K562 (cell line): ENCODE data around the gene MYO18A. TPM values are rescaled to one million over a fixed set of nuclear protein-coding genes. Genes with fewer than 3 reads are reported as not detected.

ENCODE experiments used
- ATAC-seq: fragments of 200-7000 bp; cut with Tn5 transposase; 3 replicates; pipeline ENCODE4 v1.9.1; 2020; ENCODE audit warnings: moderate library complexity
- BruUV-seq: library from RNA; stranded (reverse); fragments of 400-500 nt; replicated peaks from 2 replicates; lab custom pipeline; 2021; lab: Mats Ljungman, UMichigan
- CTCF ChIA-PET: fragments of 300-600 bp; formaldehyde crosslinking; extraction: SDS; loops from one replicate; lab custom pipeline; 2021; ENCODE audit warnings: low intra/inter-chr PET ratio; lab: Yijun Ruan, JAX
- POLR2A ChIA-PET: fragments of 300-600, 350-650 bp; sonication (Branson Sonifier 250); formaldehyde crosslinking; extraction: SDS; loops from one replicate; lab custom pipeline; 2021; ENCODE audit warnings: antibody characterized with exemption, inconsistent platforms; lab: Yijun Ruan, JAX
- DNase-seq, 4 experiments: peaks; one replicate each; pipeline versions ENCODE4 v3.0.0 to v3.0.0-alpha.2; 2011 to 2018; ENCODE audit warnings: low spot score in 3 of 4, mixed read lengths in 3 of 4; ENCODE audit errors: extremely low read depth in 1 of 4
- FAIRE-seq: peaks from 2 replicates; lab custom pipeline; 2011; peaks lifted over from hg19 to GRCh38; lab: Jason Lieb, UNC
- H2AFZ ChIP-seq: 2 replicates; pipeline ENCODE4 v1.6.0; 2011; ENCODE audit warnings: low read depth, low read length, control low read depth, inconsistent platforms
- H3K27ac ChIP-seq: fragments of 200-600 bp; 3 replicates; pipeline ENCODE4 v1.8.0; 2011; ENCODE audit warnings: low read depth, mild to moderate bottlenecking, control low read depth, inconsistent platforms, low read length, moderate library complexity, mixed read lengths; ENCODE audit errors: extremely low read depth
- H3K27me3 ChIP-seq, 2 experiments: fragments of 300-600 bp in 1 of 2; 2 replicates in 1 of 2; 3 replicates in 1 of 2; pipeline versions ENCODE4 v1.6.0 to v1.8.0; 2011; ENCODE audit warnings: inconsistent platforms in 2 of 2, low read length in 2 of 2, mild to moderate bottlenecking in 1 of 2, mixed read lengths in 1 of 2, moderate library complexity in 1 of 2; ENCODE audit not compliant: control insufficient read depth in 2 of 2, insufficient read depth in 2 of 2
- H3K36me3 ChIP-seq: fragments of 300-600 bp; 3 replicates; pipeline ENCODE4 v1.8.0; 2011; ENCODE audit warnings: mild to moderate bottlenecking, low read length, inconsistent platforms; ENCODE audit not compliant: control insufficient read depth, insufficient read depth
- H3K4me1 ChIP-seq, 2 experiments: fragments of 200-600 bp in 1 of 2; replicated peaks in 1 of 2; 2 replicates in 1 of 2; 3 replicates in 1 of 2; pipeline versions ENCODE4 v1.5.1 to v1.8.0; 2011; ENCODE audit warnings: inconsistent platforms in 2 of 2, low read length in 2 of 2, mild to moderate bottlenecking in 1 of 2, mixed read lengths in 1 of 2, moderate library complexity in 1 of 2; ENCODE audit not compliant: control insufficient read depth in 2 of 2, insufficient read depth in 2 of 2
- H3K4me2 ChIP-seq: 2 replicates; pipeline ENCODE4 v1.6.1; 2011; ENCODE audit warnings: low read length, control low read depth, inconsistent platforms, mixed read lengths; ENCODE audit not compliant: insufficient read depth
- H3K4me3 ChIP-seq: fragments of 200-600 bp; sonication (generic), shearing (Covaris generic); 2 replicates; pipeline ENCODE4 v1.5.1; 2016; ENCODE audit warnings: control low read depth, inconsistent platforms
- H3K79me2 ChIP-seq: fragments of 200-600 bp; 3 replicates; pipeline ENCODE4 v1.8.0; 2011; ENCODE audit warnings: low read length, inconsistent platforms; ENCODE audit not compliant: control insufficient read depth, insufficient read depth
- H3K9ac ChIP-seq, 2 experiments: 2 replicates each; pipeline versions ENCODE4 v1.6.0 to v1.6.1; 2011; ENCODE audit warnings: low read depth in 2 of 2, low read length in 2 of 2, control low read depth in 1 of 2, inconsistent platforms in 1 of 2, mild to moderate bottlenecking in 1 of 2, mixed read lengths in 1 of 2; ENCODE audit not compliant: insufficient read depth in 1 of 2
- H3K9me1 ChIP-seq: one replicate; pipeline ENCODE4 v1.6.0; 2011; ENCODE audit warnings: inconsistent platforms, mild to moderate bottlenecking, low read length, moderate library complexity; ENCODE audit not compliant: control insufficient read depth, insufficient read depth
- H3K9me3 ChIP-seq: replicated peaks from 2 replicates; pipeline ENCODE4 v1.5.1; 2011; ENCODE audit warnings: low read depth, low read length, inconsistent platforms; ENCODE audit not compliant: control insufficient read depth, insufficient read depth
- H4K20me1 ChIP-seq: replicated peaks from 2 replicates; pipeline ENCODE4 v1.6.1; 2011; ENCODE audit warnings: low read length, inconsistent platforms, mixed read lengths; ENCODE audit not compliant: control insufficient read depth, insufficient read depth
- BCOR ChIP-seq: fragments of 450-650 bp; IDR thresholded peaks from 2 replicates; pipeline ENCODE4 v1.6.1; 2016
- CHD4 ChIP-seq: fragments of 200-600 bp; sonication (generic); IDR thresholded peaks from 3 replicates; pipeline ENCODE4 v1.6.1; 2012; ENCODE audit warnings: low read depth, mild to moderate bottlenecking, mixed read lengths, low read length, inconsistent platforms; ENCODE audit not compliant: insufficient read depth, insufficient replicate concordance, poor library complexity, severe bottlenecking
- CHD7 ChIP-seq: fragments of 200-600 bp; sonication (generic); IDR thresholded peaks from one replicate; pipeline ENCODE4 v1.6.1; 2012; ENCODE audit warnings: mild to moderate bottlenecking, low read depth, low read length, inconsistent platforms
- EHMT2 ChIP-seq: fragments of 450-650 bp; IDR thresholded peaks from 2 replicates; pipeline ENCODE4 v1.6.1; 2018; ENCODE audit warnings: antibody characterized with exemption
- MYNN ChIP-seq, 2 experiments: sonication (generic); formaldehyde crosslinking in 1 of 2; IDR thresholded peaks; 2 replicates each; pipeline versions ENCODE4 v1.5.0 to v1.6.1; 2016 to 2020; ENCODE audit warnings: antibody characterized with exemption in 1 of 2, missing genetic modification reagents in 1 of 2
- NFIC ChIP-seq: fragments of 450-650 bp; IDR thresholded peaks from 2 replicates; pipeline ENCODE4 v1.6.1; 2017; ENCODE audit warnings: mild to moderate bottlenecking, inconsistent platforms
- ZNF184 ChIP-seq: sonication (generic); formaldehyde crosslinking; IDR thresholded peaks from 2 replicates; pipeline ENCODE4 v1.5.0; 2020; ENCODE audit warnings: missing genetic modification reagents
- ZNF449 ChIP-seq: fragments of 250-450 bp; sonication (Bioruptor Pico); IDR thresholded peaks from 2 replicates; pipeline ENCODE4 v1.8.0; 2022; ENCODE audit warnings: moderate library complexity, mild to moderate bottlenecking, inconsistent platforms
- ZNF561 ChIP-seq: fragments of 450-650 bp; formaldehyde crosslinking; conservative IDR thresholded peaks from 2 replicates; pipeline ENCODE4 v1.4.0; 2020; ENCODE audit warnings: mild to moderate bottlenecking, moderate library complexity
- WGBS: fragments of 100-300 bp; shearing (Covaris generic); methylation state at CpG from one replicate; pipeline ENCODE4 v1.1.6; 2016; ENCODE audit warnings: low coverage, mixed read lengths; ENCODE audit not compliant: insufficient coverage; ENCODE audit errors: missing lambda C conversion rate; 5-methylcytosine and 5-hydroxymethylcytosine counted together
- in situ Hi-C: fragments of 300-500 bp; cut with MboI; formaldehyde crosslinking; loops from 4 replicates; pipeline ENCODE4 v1.15.0; 2018; ENCODE audit warnings: inconsistent platforms, mixed read lengths
- intact Hi-C: fragments of 100-400 bp; cut with micrococcal nuclease; formaldehyde crosslinking; loops from 2 replicates; pipeline ENCODE4 v1.14.2; 2022
- polyA plus RNA-seq, 8 experiments: library from polyadenylated mRNA; depleted of rRNA in 4 of 8; stranded (reverse) in 5 of 8; unstranded in 3 of 8; fragments of >200 nt; fragmentation: Nextera tagmentation in 2 of 8; fragmentation: Illumina TruSeq in 1 of 8; extraction: Ambion mirVana in 2 of 8; extraction: Trizol in 1 of 8; gene quantifications; 2 replicates each; pipeline versions ENCODE4 v1.2.1 to v1.2.3, GENCODE V29; 2011 to 2014; ENCODE audit warnings: inconsistent platforms in 1 of 8, missing spikeins in 1 of 8
- total RNA-seq, 7 experiments: library from RNA; depleted of rRNA in 6 of 7; stranded (reverse); fragments of >200 nt in 6 of 7; fragmentation: Illumina TruSeq in 2 of 7; extraction: Trizol in 2 of 7; gene quantifications; 2 replicates each; pipeline versions ENCODE4 v1.2.1 to v1.2.3, GENCODE V29; 2011 to 2021; ENCODE audit warnings: low replicate concordance in 1 of 7

MYO18A gene
- total and polyA plus RNA-seq, 9 of the 15 experiments (the other 6 are each of a cell fraction or from before 2014, with no cell fraction given), result 2.5 to 65.4 (median 17.1) TPM

- H3K9me1 ChIP-seq, result no peaks in the 10 kb centered on the region
- 86% methylated on average over 10 of the region's 10 CpGs for WGBS
- ChIA-PET CTCF (no interaction called here), POLR2A (interaction anchor here (0.5 to 1.5 kb wide), 5 partner anchors 8 to 382 kb away, joined by 3 to 6 read pairs (median 3); no protein-coding TSS in a partner anchor)
- no peaks in the 10 kb centered on the region; the same call in 1 of the 2 replicates for H4K20me1 ChIP-seq
- DNase-seq, result no peak
- no peaks in the 10 kb centered on the region for H3K27me3 ChIP-seq
- H2AFZ ChIP-seq, result no peak overlapping the region
- H3K4me1 ChIP-seq, result peaks cover 0 to 16% of the 10 kb centered on the region in 2 experiments; a peak in 2 of 5 replicates
- no peak overlapping the region for H3K4me2 ChIP-seq
- no peaks in the 10 kb centered on the region for H3K79me2 ChIP-seq
- H3K36me3 ChIP-seq, result peaks cover 86% of the 10 kb centered on the region; the same call in 2 of the 3 replicates
- intact Hi-C loops (no loop called here), in situ Hi-C loops (loop anchor here (5.0 kb wide), 1 partner anchor 142 kb away; no protein-coding TSS in a partner anchor)
- ATAC-seq, result no peak
- no peak overlapping the region for H3K27ac ChIP-seq
- no TSS peak for BruUV-seq
- no peaks in the 10 kb centered on the region for H3K9me3 ChIP-seq
- H3K4me3 ChIP-seq, result no peak overlapping the region
- no peak for FAIRE-seq
- H3K9ac ChIP-seq, result no peak overlapping the region
- TF ChIP-seq ZNF561 (CRISPR knock-in tag), result no peak
- no peak for TF ChIP-seq MYNN (IDR thresholded peaks at IDR 0.05)
- TF ChIP-seq MYNN (CRISPR knock-in tag; IDR thresholded peaks at IDR 0.05), result no peak
- TF ChIP-seq EHMT2, result no peak
- TF ChIP-seq ZNF184 (CRISPR knock-in tag), result no peak
- TF ChIP-seq ZNF449 (CRISPR knock-in tag), result no peak
- no peak for TF ChIP-seq CHD4
- peak; percentile 73 for TF ChIP-seq BCOR
- no peak for TF ChIP-seq NFIC
- no peak for TF ChIP-seq CHD7
These were observed 71.2 kb downstream of the MYO18A start for GRCh38 chr17:29108823-29109476.
